Parathyroid adenoma (tissue), 2 donors: ENCODE results near the gene PMVK.

ENCODE experiments used
- H2AFZ ChIP-seq: fragments of 300-600 bp; sonication (generic); one replicate; pipeline ENCODE4 v1.7.0; 2017; ENCODE audit warnings: antibody characterized with exemption, mild to moderate bottlenecking
- H3K27ac ChIP-seq: fragments of 300-600 bp; sonication (generic); one replicate; pipeline ENCODE4 v1.7.0; 2017
- H3K27me3 ChIP-seq: fragments of 300-600 bp; sonication (generic); one replicate; pipeline ENCODE4 v1.7.0; 2017; ENCODE audit warnings: low read length; ENCODE audit not compliant: control insufficient read depth, insufficient read depth
- H3K36me3 ChIP-seq: fragments of 300-600 bp; sonication (generic); one replicate; pipeline ENCODE4 v1.7.0; 2017; ENCODE audit warnings: low read length; ENCODE audit not compliant: control insufficient read depth, insufficient read depth
- H3K4me1 ChIP-seq: fragments of 300-600 bp; sonication (generic); one replicate; pipeline ENCODE4 v1.7.0; 2017; ENCODE audit warnings: control low read depth
- H3K4me2 ChIP-seq: fragments of 300-600 bp; sonication (generic); one replicate; pipeline ENCODE4 v1.7.0; 2017; ENCODE audit warnings: low read length
- H3K4me3 ChIP-seq: fragments of 300-600 bp; sonication (generic); one replicate; pipeline ENCODE4 v1.7.0; 2017; ENCODE audit warnings: low read depth, low read length
- H3K79me2 ChIP-seq: fragments of 300-600 bp; sonication (generic); one replicate; pipeline ENCODE4 v1.7.0; 2017; ENCODE audit warnings: control low read depth
- H3K9ac ChIP-seq: fragments of 300-600 bp; sonication (generic); one replicate; pipeline ENCODE4 v1.7.0; 2017; ENCODE audit warnings: mild to moderate bottlenecking
- H3K9me3 ChIP-seq: fragments of 300-600 bp; sonication (generic); one replicate; pipeline ENCODE4 v1.7.0; 2017; ENCODE audit warnings: low read length; ENCODE audit not compliant: control insufficient read depth
- CTCF ChIP-seq: fragments of 300-600 bp; sonication (generic); IDR thresholded peaks from one replicate; pipeline ENCODE4 v1.7.0; 2017; ENCODE audit warnings: antibody characterized with exemption, mild to moderate bottlenecking
- donor health status: primary hyperparathyroidism.

PMVK gene

GRCh38 chr1:154878371-154879037 lies 58.0 kb downstream of the PMVK start:
- H3K4me3 ChIP-seq = no peak overlapping the region
- TF ChIP-seq CTCF = peak; percentile 59

GRCh38 chr1:154877370-154877974 lies 59.0 kb downstream of the PMVK start:
- Histone ChIP-seq H3K79me2 (no peaks in the 10 kb centered on the region), H3K36me3 (no peaks in the 10 kb centered on the region), H3K4me1 (no peaks in the 10 kb centered on the region), H3K9me3 (no peaks in the 10 kb centered on the region), H2AFZ (no peak overlapping the region), H3K9ac (no peak overlapping the region), H3K4me2 (no peak overlapping the region), H3K4me3 (no peak overlapping the region), H3K27me3 (no peaks in the 10 kb centered on the region), H3K27ac (no peak overlapping the region)
- no peak for TF ChIP-seq CTCF

More at GRCh38 chr1:154878371-154879037, 58.0 kb downstream of the PMVK start:
- Histone ChIP-seq H3K79me2 (no peaks in the 10 kb centered on the region), H3K9me3 (no peaks in the 10 kb centered on the region), H3K9ac (no peak overlapping the region), H3K36me3 (no peaks in the 10 kb centered on the region), H2AFZ (no peak overlapping the region), H3K4me2 (no peak overlapping the region), H3K4me1 (no peaks in the 10 kb centered on the region), H3K27ac (no peak overlapping the region), H3K27me3 (no peaks in the 10 kb centered on the region)

- Histone ChIP-seq H3K4me3 (no peak overlapping the region), H3K27me3 (no peaks in the 10 kb centered on the region), H3K4me1 (no peaks in the 10 kb centered on the region), H3K27ac (no peak overlapping the region), H3K36me3 (no peaks in the 10 kb centered on the region), H2AFZ (no peak overlapping the region), H3K4me2 (no peak overlapping the region), H3K9ac (no peak overlapping the region), H3K9me3 (no peaks in the 10 kb centered on the region), H3K79me2 (no peaks in the 10 kb centered on the region)
- no peak for TF ChIP-seq CTCF
Measured at GRCh38 chr1:154876842-154877369, 59.6 kb downstream of the PMVK start.
